Left ventricle myocardium superior (tissue), 1 donor: ENCODE measurements around the gene GID8. TPM values are rescaled to one million over a fixed set of nuclear protein-coding genes. Genes with fewer than 3 reads are reported as not detected.
"Not testable (repeated sequence)": the region's sequence is repeated elsewhere in the genome, so short reads cannot be mapped to it uniquely, and the experiment has no call there.

ENCODE experiments used
- ATAC-seq: fragments of 200-7000 bp; cut with Tn5 transposase; one replicate; pipeline ENCODE4 v1.9.1; 2020; ENCODE audit warnings: mild to moderate bottlenecking, moderate library complexity
- DNase-seq: peaks from one replicate; pipeline ENCODE4 v3.0.0-alpha.2; 2020
- intact Hi-C: fragments of 100-400 bp; cut with micrococcal nuclease; formaldehyde crosslinking; loops from one replicate; pipeline ENCODE4 v1.11.0; 2022
- total RNA-seq: library from RNA; stranded (reverse); fragmentation: NEBNext Ultra II Directional; extraction: Animal tissue kit (Norgen Biotek cat#: 25700); gene quantifications from one replicate; pipeline ENCODE4 v1.2.1, GENCODE V29; 2021
- donor health status: DM: no; HTN: yes; CAD: no; lungs with severe emphysema.

GID8 gene
- total RNA-seq, 1 donor from 2014 or later = 16.1 TPM

GRCh38 chr20:62917720-62918119 is 20.2 kb upstream of the GID8 start:
- DNase-seq (no peak), ATAC-seq (no peak)
- intact Hi-C loops = no loop called here

GRCh38 chr20:62918147-62918546 is 19.8 kb upstream of the GID8 start:
- DNase-seq (no peak), ATAC-seq (no peak)
- intact Hi-C loops = no loop called here

DNA sequence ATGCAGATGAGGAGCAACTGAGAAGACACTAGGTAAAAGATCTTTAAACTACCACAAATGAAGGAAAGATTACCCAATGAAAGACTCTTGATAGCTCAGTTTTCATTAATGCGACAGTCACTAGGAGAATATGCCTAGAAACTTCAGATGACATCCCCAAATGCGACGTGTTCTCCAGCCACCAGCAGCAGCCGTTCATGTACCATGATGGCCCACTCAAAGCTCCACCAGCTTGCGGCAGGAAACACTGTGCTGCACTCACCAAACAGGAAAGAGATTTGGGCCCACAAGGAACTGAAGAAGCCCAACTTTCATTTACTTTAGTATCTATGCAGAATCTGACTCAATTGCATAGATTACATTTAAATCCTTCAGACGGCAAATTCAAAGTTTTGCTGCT is 19.1 kb upstream of the GID8 start:
- no peak for ATAC-seq

GRCh38 chr20:62920039-62920645 is 17.8 kb upstream of the GID8 start:
- no peak for DNase-seq
- no peak for ATAC-seq
- intact Hi-C loops = no loop called here

More for the DNA sequence above, 19.1 kb upstream of the GID8 start:
- intact Hi-C loops = no loop called here
- DNase-seq = no peak

DNA sequence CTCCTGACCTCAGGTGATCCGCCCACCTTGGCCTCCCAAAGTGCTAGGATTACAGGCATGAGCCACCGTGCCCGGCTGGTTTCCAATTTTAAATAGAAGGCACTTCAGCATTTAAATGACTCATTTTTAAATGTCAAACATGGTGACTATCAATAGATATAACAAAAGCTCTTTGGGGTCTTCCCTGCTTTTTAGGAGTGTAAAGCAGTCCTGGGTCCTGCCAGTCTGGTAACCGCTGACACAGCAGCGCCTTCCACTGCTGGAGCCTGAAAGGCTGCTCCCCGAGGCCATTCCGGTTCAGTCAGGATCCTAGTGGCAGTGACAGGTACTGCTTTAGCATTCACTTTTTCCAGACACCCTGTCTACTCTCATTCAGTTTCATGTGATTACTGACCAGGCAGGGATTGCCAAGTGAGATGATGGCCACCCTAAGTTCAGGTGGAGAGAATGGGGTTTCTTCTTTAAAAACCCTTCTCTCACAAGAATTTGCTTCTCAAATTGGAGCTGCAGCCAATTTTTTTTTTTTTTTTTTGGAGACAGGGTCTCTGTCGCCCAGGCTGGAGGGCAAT is 16.7 kb upstream of the GID8 start:
- ATAC-seq = peak; percentile 48
- intact Hi-C loops = no loop called here
- DNase-seq = no peak

DNA sequence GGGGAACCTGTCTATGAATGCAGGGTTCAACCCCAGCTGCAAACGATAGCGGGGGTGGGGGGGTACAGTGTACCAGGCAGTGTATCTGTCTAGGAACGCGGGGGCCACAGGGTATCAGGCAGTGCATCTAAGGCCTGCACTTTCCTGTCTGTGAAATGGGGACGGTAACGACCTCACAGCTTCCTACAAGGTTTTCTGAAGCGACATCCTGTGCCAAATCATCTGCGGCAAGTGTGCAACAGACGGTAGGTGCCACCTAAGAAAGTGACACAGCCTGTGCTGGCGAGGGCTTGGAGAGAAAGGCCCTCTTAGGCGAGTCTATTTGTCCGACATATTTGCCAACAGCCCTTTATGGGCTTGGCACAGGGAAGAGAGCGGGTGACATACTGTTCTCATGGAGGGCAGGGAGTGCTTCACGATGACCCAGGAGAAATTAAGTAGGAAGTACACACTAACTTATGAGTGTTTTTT is 15.5 kb upstream of the GID8 start:
- DNase-seq = no peak
- no peak for ATAC-seq
- intact Hi-C loops = no loop called here

- ATAC-seq, intact Hi-C loops, DNase-seq: not testable (repeated sequence)
Measured at GRCh38 chr20:62923059-62923668, 14.8 kb upstream of the GID8 start.

GRCh38 chr20:62923669-62924441 is 14.1 kb upstream of the GID8 start:
- ATAC-seq = no peak
- DNase-seq = no peak
- intact Hi-C loops = no loop called here

- no peak for DNase-seq
- intact Hi-C loops = no loop called here
Measured at GRCh38 chr20:62924442-62925075, 13.4 kb upstream of the GID8 start.

GRCh38 chr20:62925076-62925419 is 12.9 kb upstream of the GID8 start:
- DNase-seq (no peak), ATAC-seq (no peak)
- intact Hi-C loops = no loop called here

More at GRCh38 chr20:62924442-62925075, 13.4 kb upstream of the GID8 start:
- no peak for ATAC-seq

DNA sequence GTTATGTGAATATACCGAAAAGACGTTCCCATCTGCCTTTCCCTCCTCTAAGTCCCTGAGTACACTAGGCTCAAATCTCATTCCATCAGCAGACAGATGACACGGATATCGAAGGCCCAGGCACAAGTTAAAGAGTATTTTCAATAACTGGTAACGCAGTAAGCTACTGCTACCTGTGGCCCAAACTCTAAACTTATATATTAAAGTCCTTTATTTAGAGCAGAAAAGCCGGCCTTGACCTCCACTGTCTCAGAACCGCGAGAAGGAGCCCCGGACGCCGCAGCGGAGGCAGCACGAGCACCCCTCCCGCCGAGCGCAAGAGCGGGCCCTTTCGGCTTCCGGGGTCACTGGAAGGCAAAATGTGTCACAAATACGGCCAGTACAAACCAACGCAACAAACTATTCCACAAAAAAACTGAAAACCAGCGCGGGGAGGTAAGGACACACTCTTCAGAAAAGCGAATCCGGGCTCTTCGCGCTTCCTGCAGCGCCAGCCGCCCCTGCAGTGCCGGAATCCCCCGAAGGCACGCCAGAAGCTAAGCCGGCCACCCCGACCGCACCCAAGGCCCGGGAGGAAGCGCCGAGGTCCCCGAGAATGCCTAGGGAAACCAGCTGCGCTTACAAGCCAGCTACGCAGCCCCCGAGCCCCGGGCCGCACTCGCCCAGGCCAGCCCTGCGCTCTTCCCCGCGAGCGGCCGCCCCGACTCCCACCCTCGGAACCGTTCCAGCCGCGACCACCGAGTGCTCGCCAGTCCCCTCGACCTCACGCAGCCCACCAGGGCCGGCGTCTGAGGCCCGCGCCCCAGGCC is 12.3 kb upstream of the GID8 start:
- intact Hi-C loops = no loop called here
- peak; percentile 56 for DNase-seq
- ATAC-seq = peak; percentile 6

DNA sequence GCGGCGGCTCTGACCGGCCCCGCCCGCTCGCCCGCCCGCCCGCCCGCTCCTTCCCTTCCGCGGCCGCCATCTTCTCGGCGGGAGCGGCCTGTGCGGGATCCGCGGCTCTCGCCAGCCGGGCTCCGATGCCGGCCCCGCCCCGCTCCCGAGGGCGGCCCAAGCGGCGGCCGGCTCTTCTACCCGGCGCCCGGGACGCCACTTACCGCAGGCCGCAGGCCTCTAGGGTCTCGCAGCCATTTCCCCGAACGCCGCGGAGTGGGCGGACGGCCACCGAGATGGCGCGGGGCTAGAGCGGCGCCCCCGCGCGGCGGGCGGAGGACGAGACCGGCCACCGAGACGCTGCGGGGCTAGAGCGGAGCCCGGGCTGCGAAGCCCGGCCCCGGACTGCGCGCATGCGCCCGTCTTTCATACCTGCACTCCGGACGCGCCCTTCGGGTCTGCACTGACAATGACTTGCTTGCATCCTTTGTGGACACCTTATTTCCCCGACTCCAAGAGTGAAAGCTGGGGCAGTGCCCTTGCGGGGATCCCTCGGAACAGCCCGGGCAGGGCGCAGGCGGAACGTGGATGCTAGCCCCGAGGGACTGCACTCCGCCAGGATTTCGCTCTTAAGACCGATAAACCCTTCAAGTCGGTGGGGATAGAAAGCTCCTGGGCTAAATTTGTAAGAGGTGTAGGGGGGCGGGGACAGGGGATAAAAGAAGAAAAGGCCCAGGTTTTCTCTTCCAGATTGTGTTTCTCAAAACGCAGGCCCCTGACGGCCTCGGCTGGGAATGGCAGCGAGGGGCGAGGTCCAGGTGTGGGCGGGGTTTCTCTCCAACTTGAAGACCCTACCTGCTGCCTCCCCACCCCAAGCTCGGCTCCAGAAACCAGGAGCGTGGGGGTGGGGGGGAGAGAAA is 11.5 kb upstream of the GID8 start, which contains the start of gene DIDO1:
TSS of gene DIDO1 (minus strand) at position 277 of the 899 bp plus-strand sequence.
- peak; percentile 91 for ATAC-seq
- DNase-seq = peak; percentile 95
- intact Hi-C loops = no loop called here

DNA sequence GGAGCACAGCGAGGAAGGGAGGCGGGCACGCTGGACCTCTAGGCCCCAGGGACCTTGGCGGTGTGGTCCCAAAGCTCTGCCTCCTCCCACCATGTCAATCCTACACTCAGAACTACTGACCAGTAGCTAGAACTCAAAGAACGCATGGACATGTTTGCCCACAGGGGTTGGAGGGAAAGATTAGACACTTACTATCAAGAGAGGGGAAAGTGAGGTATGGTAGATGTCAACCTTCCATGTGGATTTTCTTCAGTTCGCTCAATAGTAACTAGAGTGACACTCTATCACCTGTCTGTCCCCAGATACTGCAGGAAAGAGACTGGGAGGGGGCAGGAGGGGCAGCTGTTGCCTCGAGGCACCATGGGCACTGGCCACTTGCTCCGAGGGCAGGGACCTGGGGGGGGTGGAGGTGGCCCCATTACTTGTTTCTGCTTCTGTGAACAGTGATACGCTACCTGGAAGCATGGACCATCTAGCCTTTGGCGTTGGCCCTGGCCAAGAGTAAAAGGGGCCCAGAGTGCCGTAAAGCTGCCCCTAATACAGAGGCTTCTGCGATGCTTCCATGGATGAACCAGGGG is 10.7 kb upstream of the GID8 start:
- DNase-seq = no peak
- no peak for ATAC-seq
- intact Hi-C loops = no loop called here

GRCh38 chr20:62928246-62928939 is 9.6 kb upstream of the GID8 start:
- ATAC-seq (no peak), DNase-seq (no peak)
- intact Hi-C loops = no loop called here

DNA sequence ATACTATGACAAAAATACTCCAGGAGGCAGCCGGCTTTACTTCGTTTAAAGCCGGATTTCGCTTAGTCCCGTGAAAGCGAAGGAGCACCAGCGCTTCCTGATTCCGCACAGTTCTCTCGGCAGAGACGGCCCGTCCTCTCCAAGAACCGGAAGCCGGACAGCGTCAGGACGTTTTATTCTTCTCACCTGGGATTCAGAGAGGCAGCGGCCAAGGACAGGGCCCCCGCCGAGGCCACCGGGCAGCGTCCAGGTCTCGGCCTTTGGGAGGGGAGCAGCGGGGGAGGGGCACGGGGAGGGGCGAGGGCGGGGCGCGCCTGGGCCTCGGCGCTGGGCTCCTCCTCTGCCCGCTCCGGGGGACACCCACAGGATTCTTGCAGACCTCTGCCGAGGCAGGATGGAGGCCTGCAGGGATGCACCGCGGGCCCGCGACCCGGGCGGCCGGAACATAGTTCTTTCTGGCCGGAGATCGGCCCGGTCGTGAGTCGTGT is 8.9 kb upstream of the GID8 start:
- intact Hi-C loops = no loop called here
- peak; percentile 66 for ATAC-seq
- peak; percentile 83 for DNase-seq

GRCh38 chr20:62931464-62931863 is 6.5 kb upstream of the GID8 start:
- DNase-seq = no peak
- intact Hi-C loops = no loop called here
- no peak for ATAC-seq

GRCh38 chr20:62933966-62934365 is 4.0 kb upstream of the GID8 start:
- ATAC-seq (no peak), DNase-seq (no peak)
- intact Hi-C loops = no loop called here
